Naive thymus-derived CD8-positive, alpha-beta T cell (primary cell): Measurements from ENCODE around the gene DGKI. TPM values are rescaled to one million over a fixed set of nuclear protein-coding genes. Genes with fewer than 3 reads are reported as not detected.

Experiments
- ATAC-seq, 2 donors: fragments of 150-1000 bp; cut with Tn5 transposase in 1 of 2; sonication (Bioruptor Pico), chemical (Tn5 transposase) in 1 of 2; 1 replicate in 1 of 2; 2 replicates in 1 of 2; pipeline ENCODE4 v1.10.0; 2021; ENCODE audit warnings: mild to moderate bottlenecking in 2 of 2, moderate library complexity in 2 of 2
- POLR2A ChIA-PET: fragments of 350-600 bp; sonication (Branson Sonifier 250); formaldehyde crosslinking; loops from one replicate; lab custom pipeline; 2021; ENCODE audit warnings: antibody characterized with exemption; lab: Charles Lee
- DNase-seq, 10 donors: peaks; one replicate each; pipeline versions ENCODE4 v3.0.0 to v3.0.0-alpha.2; 2020 to 2022
- H3K27ac Mint-ChIP-seq, 10 donors: one replicate each; pipeline ENCODE4 v1.8.0; 2020 to 2022; ENCODE audit warnings: mild to moderate bottlenecking in 10 of 10, mixed read lengths in 10 of 10, moderate library complexity in 4 of 10, inconsistent platforms in 1 of 10
- H3K27me3 Mint-ChIP-seq, 5 donors: one replicate each; pipeline ENCODE4 v1.8.0; 2021 to 2022; ENCODE audit warnings: mixed read lengths in 5 of 5
- H3K36me3 Mint-ChIP-seq, 3 donors: one replicate each; pipeline ENCODE4 v1.8.0; 2020 to 2022; ENCODE audit warnings: mixed read lengths in 3 of 3, mild to moderate bottlenecking in 2 of 3, inconsistent platforms in 1 of 3
- H3K4me1 Mint-ChIP-seq, 4 donors: one replicate each; pipeline ENCODE4 v1.8.0; 2021 to 2022; ENCODE audit warnings: mixed read lengths in 4 of 4
- H3K4me3 Mint-ChIP-seq, 10 donors: one replicate each; pipeline ENCODE4 v1.8.0; 2020 to 2022; ENCODE audit warnings: mild to moderate bottlenecking in 10 of 10, mixed read lengths in 10 of 10, moderate library complexity in 6 of 10, inconsistent platforms in 1 of 10
- H3K9me3 Mint-ChIP-seq, 9 donors: one replicate each; pipeline ENCODE4 v1.8.0; 2020 to 2022; ENCODE audit warnings: mixed read lengths in 9 of 9, mild to moderate bottlenecking in 3 of 9, inconsistent platforms in 1 of 9, moderate library complexity in 1 of 9
- polyA plus RNA-seq, 3 donors: library from polyadenylated mRNA; unstranded; fragments of 300-500 nt; fragmentation: Illumina TruSeq; gene quantifications; one replicate each; pipeline ENCODE4 v1.2.3, GENCODE V29; 2021
- total RNA-seq, 8 experiments: library from RNA in 2 of 8; stranded (reverse) in 2 of 8; gene quantifications; one replicate each; pipeline ENCODE4 v1.2.3 and lab custom pipeline; 2021 to 2026

The DGKI gene
- total and polyA plus RNA-seq, 5 experiments from 2014 or later, result 0.01 TPM; not detected in 4

GRCh38 chr7:137757146-137757925 is 89.4 kb downstream of the DGKI start:
- POLR2A ChIA-PET, result no interaction called here
- H3K27me3 Mint-ChIP-seq, result peaks cover 6 to 49% (median 15%) of the 10 kb centered on the region in 5 donors
- H3K4me3 Mint-ChIP-seq, result no peak overlapping the region
- H3K9me3 Mint-ChIP-seq, result peaks cover 0 to 3% (median 0%) of the 10 kb centered on the region in 9 donors
- DNase-seq (no peak), ATAC-seq (no peak)
- H3K4me1 Mint-ChIP-seq, result peaks cover 0 to 1% (median 0%) of the 10 kb centered on the region in 4 donors
- no peaks in the 10 kb centered on the region for H3K36me3 Mint-ChIP-seq
- no peak overlapping the region for H3K27ac Mint-ChIP-seq

GRCh38 chr7:137755846-137756651 is 90.7 kb downstream of the DGKI start:
- peaks cover 0 to 36% (median 11%) of the 10 kb centered on the region in 5 donors for H3K27me3 Mint-ChIP-seq
- ATAC-seq, result no peak
- peaks cover 0 to 3% (median 0%) of the 10 kb centered on the region in 9 donors for H3K9me3 Mint-ChIP-seq
- H3K36me3 Mint-ChIP-seq, result no peaks in the 10 kb centered on the region
- peaks cover 0 to 1% (median 0%) of the 10 kb centered on the region in 4 donors for H3K4me1 Mint-ChIP-seq
- no peak for DNase-seq
- H3K4me3 Mint-ChIP-seq, result no peak overlapping the region
- POLR2A ChIA-PET, result no interaction called here
- no peak overlapping the region for H3K27ac Mint-ChIP-seq

GRCh38 chr7:137755427-137755826 is 91.3 kb downstream of the DGKI start:
- POLR2A ChIA-PET, result no interaction called here
- no peak for DNase-seq
- H3K4me1 Mint-ChIP-seq, result peaks cover 0 to 1% (median 0%) of the 10 kb centered on the region in 4 donors
- H3K27ac Mint-ChIP-seq, result no peak overlapping the region
- H3K9me3 Mint-ChIP-seq, result peaks cover 0 to 3% (median 0%) of the 10 kb centered on the region in 9 donors
- H3K27me3 Mint-ChIP-seq, result peaks cover 0 to 32% (median 11%) of the 10 kb centered on the region in 5 donors
- no peak overlapping the region for H3K4me3 Mint-ChIP-seq
- no peaks in the 10 kb centered on the region for H3K36me3 Mint-ChIP-seq
- ATAC-seq, result no peak

GRCh38 chr7:137753948-137754851 is 92.6 kb downstream of the DGKI start:
- Mint-ChIP-seq H3K27ac (no peak overlapping the region), H3K27me3 (peaks cover 2 to 39% (median 12%) of the 10 kb centered on the region in 5 donors), H3K4me1 (peaks cover 0 to 1% (median 0%) of the 10 kb centered on the region in 4 donors), H3K9me3 (no peaks in the 10 kb centered on the region), H3K36me3 (no peaks in the 10 kb centered on the region), H3K4me3 (no peak overlapping the region)
- DNase-seq, result no peak
- no peak for ATAC-seq
- POLR2A ChIA-PET, result no interaction called here

- DNase-seq, result no peak
- Mint-ChIP-seq H3K27me3 (peaks cover 3 to 43% (median 12%) of the 10 kb centered on the region in 5 donors), H3K4me1 (peaks cover 0 to 1% (median 0%) of the 10 kb centered on the region in 4 donors), H3K4me3 (no peak overlapping the region), H3K27ac (no peak overlapping the region), H3K36me3 (no peaks in the 10 kb centered on the region), H3K9me3 (no peaks in the 10 kb centered on the region)
- POLR2A ChIA-PET, result no interaction called here
- ATAC-seq, result no peak
Measured at GRCh38 chr7:137753575-137753947, 93.2 kb downstream of the DGKI start.

GRCh38 chr7:137753067-137753466 is 93.7 kb downstream of the DGKI start:
- POLR2A ChIA-PET, result no interaction called here
- H3K9me3 Mint-ChIP-seq, result no peaks in the 10 kb centered on the region
- no peak overlapping the region for H3K27ac Mint-ChIP-seq
- no peaks in the 10 kb centered on the region for H3K36me3 Mint-ChIP-seq
- ATAC-seq (no peak), DNase-seq (no peak)
- no peak overlapping the region for H3K4me3 Mint-ChIP-seq
- H3K4me1 Mint-ChIP-seq, result peaks cover 0 to 1% (median 0%) of the 10 kb centered on the region in 4 donors
- H3K27me3 Mint-ChIP-seq, result peaks cover 4 to 43% (median 13%) of the 10 kb centered on the region in 5 donors

- Mint-ChIP-seq H3K9me3 (no peaks in the 10 kb centered on the region), H3K27me3 (peaks cover 4 to 36% (median 11%) of the 10 kb centered on the region in 5 donors), H3K27ac (no peak overlapping the region), H3K4me1 (peaks cover 0 to 1% (median 0%) of the 10 kb centered on the region in 4 donors), H3K36me3 (no peaks in the 10 kb centered on the region), H3K4me3 (no peak overlapping the region)
- no peak for DNase-seq
- ATAC-seq, result no peak
- POLR2A ChIA-PET, result no interaction called here
Measured at GRCh38 chr7:137751361-137752009, 95.3 kb downstream of the DGKI start.

GRCh38 chr7:137747359-137748031 is 99.3 kb downstream of the DGKI start:
- ATAC-seq, result no peak
- Mint-ChIP-seq H3K9me3 (peaks cover 0 to 14% (median 3%) of the 10 kb centered on the region in 9 donors), H3K4me3 (no peak overlapping the region), H3K27ac (no peak overlapping the region), H3K27me3 (peaks cover 3 to 27% (median 4%) of the 10 kb centered on the region in 5 donors), H3K4me1 (peaks cover 0 to 2% (median 0%) of the 10 kb centered on the region in 4 donors), H3K36me3 (peaks cover 0 to 4% (median 0%) of the 10 kb centered on the region in 3 donors)
- DNase-seq, result no peak
- POLR2A ChIA-PET, result no interaction called here

- no peak overlapping the region for H3K27ac Mint-ChIP-seq
- peaks cover 0 to 4% (median 0%) of the 10 kb centered on the region in 3 donors for H3K36me3 Mint-ChIP-seq
- DNase-seq, result no peak
- no peak overlapping the region for H3K4me3 Mint-ChIP-seq
- H3K9me3 Mint-ChIP-seq, result peaks cover 0 to 17% (median 6%) of the 10 kb centered on the region in 9 donors
- POLR2A ChIA-PET, result no interaction called here
- no peak for ATAC-seq
- peaks cover 0 to 2% (median 0%) of the 10 kb centered on the region in 4 donors for H3K4me1 Mint-ChIP-seq
- peaks cover 0 to 32% (median 3%) of the 10 kb centered on the region in 5 donors for H3K27me3 Mint-ChIP-seq
Measured at GRCh38 chr7:137743021-137743420, 103.8 kb downstream of the DGKI start.

GRCh38 chr7:137742051-137742450 is 104.7 kb downstream of the DGKI start:
- Mint-ChIP-seq H3K27me3 (peaks cover 3 to 32% (median 5%) of the 10 kb centered on the region in 5 donors), H3K9me3 (peaks cover 0 to 17% (median 6%) of the 10 kb centered on the region in 9 donors), H3K4me3 (no peak overlapping the region), H3K4me1 (peaks cover 0 to 2% (median 0%) of the 10 kb centered on the region in 4 donors), H3K36me3 (peaks cover 0 to 4% (median 0%) of the 10 kb centered on the region in 3 donors), H3K27ac (no peak overlapping the region)
- DNase-seq, result no peak
- POLR2A ChIA-PET, result no interaction called here
- no peak for ATAC-seq

GRCh38 chr7:137741443-137741842 is 105.3 kb downstream of the DGKI start:
- Mint-ChIP-seq H3K27me3 (peaks cover 3 to 28% (median 5%) of the 10 kb centered on the region in 5 donors), H3K27ac (no peak overlapping the region)
- POLR2A ChIA-PET, result no interaction called here

More at GRCh38 chr7:137741443-137741842, 105.3 kb downstream of the DGKI start:
- H3K4me1 Mint-ChIP-seq, result peaks cover 0 to 2% (median 0%) of the 10 kb centered on the region in 4 donors
- peaks cover 0 to 4% (median 0%) of the 10 kb centered on the region in 3 donors for H3K36me3 Mint-ChIP-seq
- peaks cover 0 to 17% (median 6%) of the 10 kb centered on the region in 9 donors for H3K9me3 Mint-ChIP-seq
- ATAC-seq (no peak), DNase-seq (no peak)
- no peak overlapping the region for H3K4me3 Mint-ChIP-seq
